Liver (tissue), 3 donors: ENCODE data around the gene TENM3.

ENCODE experiments used
- CTCF ChIP-seq: fragments of 150-350 bp; IDR thresholded peaks from 2 replicates; pipeline ENCODE4 v1.5.1; 2017; ENCODE audit warnings: improper control_type of control experiment, low read depth, low read length; ENCODE audit not compliant: missing input control
- FOXA1 ChIP-seq: IDR thresholded peaks from 2 replicates; pipeline ENCODE4 v1.6.1; 2016; ENCODE audit warnings: antibody characterized with exemption
- GABPA ChIP-seq, 2 donors: IDR thresholded peaks in 1 of 2; conservative IDR thresholded peaks in 1 of 2; 2 replicates each; pipeline ENCODE4 v1.6.1; 2016; ENCODE audit warnings: antibody characterized with exemption in 2 of 2, mild to moderate bottlenecking in 1 of 2, moderate library complexity in 1 of 2
- JUND ChIP-seq, 2 donors: IDR thresholded peaks; 2 replicates each; pipeline ENCODE4 v1.6.1; 2016; ENCODE audit warnings: antibody characterized with exemption in 2 of 2
- MAX ChIP-seq: IDR thresholded peaks from 2 replicates; pipeline ENCODE4 v1.6.1; 2016; ENCODE audit warnings: antibody characterized with exemption
- RAD21 ChIP-seq, 2 donors: IDR thresholded peaks; 2 replicates each; pipeline ENCODE4 v1.6.1; 2016; ENCODE audit warnings: antibody characterized with exemption in 2 of 2, mild to moderate bottlenecking in 2 of 2
- REST ChIP-seq: IDR thresholded peaks from 2 replicates; pipeline ENCODE4 v1.6.1; 2016; ENCODE audit warnings: antibody characterized with exemption, mild to moderate bottlenecking
- SP1 ChIP-seq: IDR thresholded peaks from 2 replicates; pipeline ENCODE4 v1.6.1; 2018; ENCODE audit warnings: antibody characterized with exemption, mild to moderate bottlenecking
- TAF1 ChIP-seq: conservative IDR thresholded peaks from 2 replicates; pipeline ENCODE4 v1.6.1; 2016; ENCODE audit warnings: antibody characterized with exemption, mild to moderate bottlenecking
- YY1 ChIP-seq: IDR thresholded peaks from 2 replicates; pipeline ENCODE4 v1.6.1; 2016; ENCODE audit warnings: antibody characterized with exemption, mild to moderate bottlenecking
- donor health status: healthy.
- donor health status: healthy.

GRCh38 chr4:182805321-182805720, 562.1 kb downstream of the TENM3 start:
- TF ChIP-seq CTCF (no peak), GABPA (IDR thresholded peaks at IDR 0.05 in 1 of 2, conservative IDR thresholded peaks at IDR 0.05 in 1 of 2) (no peak), TAF1 (no peak), YY1 (no peak), RAD21 (IDR thresholded peaks at IDR 0.05) (no peak), REST (no peak), MAX (no peak), SP1 (no peak), FOXA1 (no peak), JUND (IDR thresholded peaks at IDR 0.05) (no peak)
